Activated T-helper 1 cell treated with Interleukin-2 at 50 U/mL for 16 hours (primary cell): Measurements from ENCODE around the gene ZNF124.
"Not testable (repeated sequence)": the region's sequence is repeated elsewhere in the genome, so short reads cannot be mapped to it uniquely, and the experiment has no call there.

Experiments used
- DNase-seq: peaks from one replicate; pipeline ENCODE4 v3.0.0-alpha.2; 2020; ENCODE audit warnings: low read depth

ZNF124 gene

GRCh38 chr1:247172996-247173395 lies 1.2 kb upstream of the ZNF124 start:
- no peak for DNase-seq

GRCh38 chr1:247171443-247171842 lies 377 bp downstream of the ZNF124 start:
- DNase-seq = not testable (repeated sequence)

- DNase-seq = no peak
Measured at GRCh38 chr1:247165674-247166073, 6.1 kb downstream of the ZNF124 start.

GRCh38 chr1:247164694-247165093 lies 7.1 kb downstream of the ZNF124 start:
- no peak for DNase-seq

GRCh38 chr1:247156787-247157232 lies 15.0 kb downstream of the ZNF124 start:
- no peak for DNase-seq

GRCh38 chr1:247147781-247148180 lies 24.0 kb downstream of the ZNF124 start:
- no peak for DNase-seq

GRCh38 chr1:247147120-247147519 lies 24.7 kb downstream of the ZNF124 start:
- DNase-seq = not testable (repeated sequence)

GRCh38 chr1:247146671-247147070 lies 25.1 kb downstream of the ZNF124 start:
- DNase-seq = no peak

GRCh38 chr1:247145279-247145678 lies 26.5 kb downstream of the ZNF124 start:
- no peak for DNase-seq

GRCh38 chr1:247139557-247139956 lies 32.3 kb downstream of the ZNF124 start:
- DNase-seq = not testable (repeated sequence)

- no peak for DNase-seq
Measured at GRCh38 chr1:247131236-247131635, 40.6 kb downstream of the ZNF124 start.

GRCh38 chr1:247127519-247128282 lies 44.1 kb downstream of the ZNF124 start:
- DNase-seq = not testable (repeated sequence)

- DNase-seq = not testable (repeated sequence)
Measured at GRCh38 chr1:247126601-247127000, 45.2 kb downstream of the ZNF124 start.

GRCh38 chr1:247126166-247126565 lies 45.7 kb downstream of the ZNF124 start:
- DNase-seq = not testable (repeated sequence)

GRCh38 chr1:247121382-247121781 lies 50.4 kb downstream of the ZNF124 start:
- no peak for DNase-seq

GRCh38 chr1:247120408-247120668 lies 51.5 kb downstream of the ZNF124 start:
- DNase-seq = not testable (repeated sequence)

- DNase-seq = no peak
Measured at GRCh38 chr1:247119600-247120407, 52.0 kb downstream of the ZNF124 start.

- DNase-seq = no peak
Measured at GRCh38 chr1:247118946-247119446, 52.8 kb downstream of the ZNF124 start.

- no peak for DNase-seq
Measured at GRCh38 chr1:247115545-247115944, 56.3 kb downstream of the ZNF124 start.

GRCh38 chr1:247115141-247115510 lies 56.7 kb downstream of the ZNF124 start:
- DNase-seq = no peak

GRCh38 chr1:247114351-247115140 lies 57.3 kb downstream of the ZNF124 start:
- no peak for DNase-seq

GRCh38 chr1:247113733-247114271 lies 58.0 kb downstream of the ZNF124 start:
- DNase-seq = no peak
